GM12878 (cell line): ENCODE data around the gene PEMT.

ENCODE experiments used
- SUPT20H ChIP-seq: IDR thresholded peaks from 2 replicates; pipeline ENCODE4 v1.6.1; 2011; ENCODE audit warnings: low read depth, mild to moderate bottlenecking, low read length, moderate library complexity, borderline replicate concordance; ENCODE audit not compliant: control insufficient read depth
- TARDBP ChIP-seq: IDR thresholded peaks from 2 replicates; pipeline ENCODE4 v1.6.1; 2016; ENCODE audit warnings: borderline replicate concordance

- TF ChIP-seq SUPT20H (no peak), TARDBP (no peak)
These were observed 33.1 kb downstream of the PEMT start for GRCh38 chr17:17558431-17558830.
